GM10847 (cell line): ENCODE results near the gene CHST14.
A peak's percentile ranks its signal among the peaks of the same experiment; 100 is the strongest.

Experiments used
- POLR2A ChIP-seq: IDR thresholded peaks from 2 replicates; pipeline ENCODE4 v1.6.1; 2011; ENCODE audit not compliant: insufficient read length; ENCODE audit errors: extremely low read depth

CHST14 gene

GRCh38 chr15:40470423-40471104 is at the start of gene CHST14:
Gene CHST14, plus strand, starts transcription at chr15:40470984. Its CDS starts 230 bp downstream, at chr15:40471214.
- peak; percentile 48 for TF ChIP-seq POLR2A

- TF ChIP-seq POLR2A, result no peak
These were observed 49.3 kb upstream of the CHST14 start for GRCh38 chr15:40421246-40422157.

GRCh38 chr15:40424483-40425115 is 46.2 kb upstream of the CHST14 start:
- TF ChIP-seq POLR2A, result no peak

- no peak for TF ChIP-seq POLR2A
These were observed 45.1 kb upstream of the CHST14 start for GRCh38 chr15:40425681-40426080.

GRCh38 chr15:40427188-40427587 is 43.6 kb upstream of the CHST14 start:
- TF ChIP-seq POLR2A, result no peak

GRCh38 chr15:40428185-40428584 is 42.6 kb upstream of the CHST14 start:
- no peak for TF ChIP-seq POLR2A

- no peak for TF ChIP-seq POLR2A
These were observed 41.6 kb upstream of the CHST14 start for GRCh38 chr15:40429068-40429710.

GRCh38 chr15:40430271-40430805 is 40.4 kb upstream of the CHST14 start:
- no peak for TF ChIP-seq POLR2A

- TF ChIP-seq POLR2A, result no peak
These were observed 35.6 kb upstream of the CHST14 start for GRCh38 chr15:40435023-40435709.

- TF ChIP-seq POLR2A, result no peak
These were observed 35.1 kb upstream of the CHST14 start for GRCh38 chr15:40435710-40436089.

- no peak for TF ChIP-seq POLR2A
These were observed 34.5 kb upstream of the CHST14 start for GRCh38 chr15:40436116-40436891.

GRCh38 chr15:40436892-40437751 is 33.7 kb upstream of the CHST14 start:
- TF ChIP-seq POLR2A, result no peak
